GM21526 (cell line): ENCODE data around the gene ABCC11.

Experiments
- ATAC-seq: cut with Tn5 transposase; IDR thresholded peaks from one replicate; pipeline ENCODE4 v1.9.1; 2021; ENCODE audit warnings: moderate library complexity; ENCODE audit not compliant: unreplicated experiment, low FRiP score

The ABCC11 gene

DNA sequence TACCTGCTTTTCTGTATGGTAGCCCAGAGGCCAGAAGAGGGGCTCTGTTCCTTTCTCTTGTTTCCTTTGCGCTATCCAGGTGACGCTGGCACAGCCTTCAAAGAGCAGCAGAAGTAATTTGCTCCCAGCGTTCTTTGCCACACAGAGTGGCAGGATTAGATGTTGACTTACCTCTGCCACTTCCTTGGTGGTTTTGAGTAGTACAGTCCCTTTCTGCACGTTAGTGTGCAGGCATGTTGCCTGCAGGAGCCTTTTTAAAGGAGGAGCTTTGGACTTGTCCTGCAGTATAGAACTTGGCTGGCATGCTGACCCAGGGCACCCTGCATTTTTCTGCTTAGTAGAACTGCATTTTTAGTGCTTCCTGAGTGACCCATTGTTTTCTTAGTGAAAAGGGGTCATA lies at the start of gene ABCC11:
TSS of gene ABCC11 (minus strand) at position 229 of the 400 bp plus-strand sequence. CDS start 15,618 bp downstream, outside the sequence.
- ATAC-seq: no peak

DNA sequence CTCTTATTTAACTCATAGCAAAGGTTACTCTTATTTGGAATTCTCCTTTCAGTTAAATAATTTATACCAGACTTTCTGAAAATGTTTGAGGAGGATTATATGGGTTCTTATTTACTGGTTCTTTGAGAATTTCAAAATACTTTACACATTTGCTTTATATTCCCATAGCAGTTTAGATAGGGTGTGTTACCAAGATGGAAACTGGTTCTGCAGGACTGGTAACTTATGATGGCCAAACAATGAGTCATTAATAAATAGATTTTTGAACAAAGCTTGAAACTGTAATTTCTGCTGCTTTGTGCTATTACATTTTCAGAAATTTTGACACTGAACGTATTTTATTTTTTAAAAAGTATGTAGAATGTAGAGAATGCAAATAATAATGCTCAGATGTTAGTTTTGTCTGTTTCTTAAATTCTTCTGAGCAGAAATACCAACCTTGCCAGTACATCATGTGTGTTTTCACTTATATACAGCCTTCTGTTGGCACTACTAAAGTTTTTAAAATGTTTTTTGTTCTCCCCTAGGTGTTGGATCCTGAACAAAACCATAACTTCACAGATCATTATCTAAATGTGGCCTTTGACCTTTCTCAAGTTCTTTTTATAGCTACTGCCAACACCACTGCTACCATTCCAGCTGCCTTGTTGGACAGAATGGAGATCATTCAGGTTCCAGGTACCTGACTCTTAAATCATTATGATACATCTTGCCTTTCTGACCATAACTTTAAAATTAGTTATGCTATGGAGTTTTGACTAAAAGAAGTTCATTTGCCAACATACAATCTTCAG lies 48.3 kb upstream of the ABCC11 start:
- ATAC-seq: no peak

DNA sequence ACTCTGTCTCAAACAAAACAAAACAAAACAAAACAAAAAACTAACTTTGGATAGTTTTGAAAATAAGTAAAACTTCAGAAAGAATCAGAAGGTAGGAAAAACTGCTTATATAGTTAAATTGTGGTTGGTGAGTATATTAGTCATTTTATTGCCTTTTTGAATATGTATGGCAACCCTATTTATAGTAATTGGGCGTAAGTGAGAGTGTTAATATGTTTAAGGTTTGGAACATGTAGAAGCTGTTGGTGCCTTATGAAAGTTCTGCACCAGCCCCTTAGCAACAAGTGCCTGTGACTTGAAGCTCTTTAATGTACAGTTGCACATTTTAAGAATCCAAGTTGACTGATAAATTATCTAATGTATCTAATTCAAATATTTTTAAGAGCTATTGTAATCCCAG lies 47.4 kb upstream of the ABCC11 start:
- ATAC-seq: no peak

DNA sequence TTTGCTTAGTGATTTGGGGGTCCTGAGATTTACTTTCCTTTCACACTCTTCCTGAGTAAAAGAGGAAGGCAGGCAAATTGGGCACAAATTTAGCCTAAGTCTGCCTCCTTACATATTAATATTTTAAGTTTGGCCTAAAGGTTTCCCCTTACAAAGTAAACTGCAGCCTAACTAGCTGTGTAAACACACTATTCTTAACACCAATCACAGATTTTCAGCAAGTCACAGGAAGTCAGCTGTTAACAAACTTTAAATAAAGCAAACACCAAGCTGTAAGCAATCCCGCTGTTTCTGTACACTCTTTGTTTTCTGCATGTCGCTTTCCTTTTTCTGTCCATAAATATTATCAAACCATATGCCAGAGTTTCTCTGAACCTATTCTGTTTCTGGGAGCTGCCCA lies 45.1 kb upstream of the ABCC11 start:
- no peak for ATAC-seq

DNA sequence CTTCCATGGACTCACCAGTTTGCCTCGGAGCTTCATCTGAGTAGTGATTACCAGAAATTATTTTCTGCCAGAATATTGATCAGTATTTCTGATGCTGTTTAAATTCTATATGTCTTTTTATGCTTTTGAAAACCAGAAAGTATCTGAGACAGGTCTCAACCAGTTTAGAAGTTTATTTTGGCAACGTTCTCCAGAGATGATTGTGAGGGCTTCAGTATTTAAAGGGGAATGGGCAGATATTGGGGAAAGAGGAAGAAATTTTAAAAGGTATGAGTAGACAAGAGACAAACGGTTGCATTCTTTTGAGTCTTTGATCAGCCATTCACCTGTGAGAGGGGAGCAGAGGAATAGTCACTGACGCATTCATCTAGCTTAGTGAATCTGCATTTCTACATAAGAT lies 44.4 kb upstream of the ABCC11 start:
- no peak for ATAC-seq

DNA sequence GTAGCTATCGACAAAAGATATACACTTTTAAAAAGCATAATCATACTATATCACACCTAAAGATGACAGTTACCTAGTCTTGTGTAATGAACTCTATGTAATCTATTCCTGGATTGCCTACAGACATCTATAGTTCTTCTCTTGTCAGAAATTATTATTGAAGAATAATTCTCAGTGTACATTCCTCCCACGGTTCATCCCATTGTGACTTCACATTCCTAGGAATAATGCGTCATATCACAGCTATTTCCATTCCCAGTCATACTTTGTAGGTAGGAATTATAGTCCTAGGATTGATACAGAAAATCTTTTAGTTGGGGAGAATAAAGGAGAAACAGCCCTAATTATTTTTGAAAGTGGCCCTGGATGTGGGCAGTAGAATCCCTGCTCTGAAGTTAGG lies 44.0 kb upstream of the ABCC11 start:
- no peak for ATAC-seq

DNA sequence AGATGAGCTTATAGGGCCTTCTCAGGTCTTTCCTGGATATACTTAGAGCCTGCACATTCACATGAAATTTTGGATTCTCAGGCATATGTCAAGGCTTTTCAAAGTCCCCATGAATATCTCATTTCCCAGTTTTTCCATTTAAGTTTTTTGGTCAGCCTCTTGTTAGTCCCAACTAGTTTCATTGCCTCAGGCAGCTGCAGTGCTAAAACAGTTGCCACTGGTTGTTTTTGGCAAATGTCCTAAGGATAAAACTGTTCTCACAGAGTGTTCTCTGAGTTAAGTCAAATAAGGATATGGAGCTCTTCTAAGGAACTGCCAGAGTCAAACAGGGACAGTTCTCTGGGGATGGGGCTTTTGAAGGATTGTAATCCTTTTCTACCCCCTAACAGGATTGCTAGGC lies 39.9 kb upstream of the ABCC11 start:
- no peak for ATAC-seq

DNA sequence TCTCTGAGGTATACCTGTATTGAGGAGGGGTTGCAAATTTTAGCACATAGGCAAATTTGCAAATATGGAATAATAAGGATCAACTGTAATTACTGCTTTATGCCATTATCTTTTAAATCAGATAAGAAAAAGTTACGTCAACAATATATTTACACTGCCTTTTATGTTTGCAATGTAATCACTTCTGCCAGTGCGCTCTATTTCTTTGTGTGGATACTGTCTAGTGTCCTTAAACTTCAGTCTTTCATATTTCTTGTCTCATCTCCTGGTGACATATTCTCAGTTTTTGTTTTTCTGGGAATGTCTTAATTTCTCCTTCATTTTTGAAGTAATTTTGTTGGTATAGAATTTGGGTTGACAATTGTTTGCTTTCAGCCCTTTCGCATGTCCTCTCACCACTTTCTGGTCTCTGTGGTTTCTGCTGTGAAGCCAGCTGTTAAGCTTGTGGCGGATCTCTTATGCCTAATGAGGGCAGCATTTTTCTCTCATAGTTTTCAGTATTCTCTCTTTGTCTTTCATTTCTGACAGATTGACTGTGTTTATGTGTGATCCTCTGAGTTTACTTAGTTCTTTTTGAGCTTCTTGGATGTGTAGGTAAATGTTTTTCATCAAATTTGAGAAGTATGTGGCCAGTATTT lies 37.6 kb upstream of the ABCC11 start:
- no peak for ATAC-seq

DNA sequence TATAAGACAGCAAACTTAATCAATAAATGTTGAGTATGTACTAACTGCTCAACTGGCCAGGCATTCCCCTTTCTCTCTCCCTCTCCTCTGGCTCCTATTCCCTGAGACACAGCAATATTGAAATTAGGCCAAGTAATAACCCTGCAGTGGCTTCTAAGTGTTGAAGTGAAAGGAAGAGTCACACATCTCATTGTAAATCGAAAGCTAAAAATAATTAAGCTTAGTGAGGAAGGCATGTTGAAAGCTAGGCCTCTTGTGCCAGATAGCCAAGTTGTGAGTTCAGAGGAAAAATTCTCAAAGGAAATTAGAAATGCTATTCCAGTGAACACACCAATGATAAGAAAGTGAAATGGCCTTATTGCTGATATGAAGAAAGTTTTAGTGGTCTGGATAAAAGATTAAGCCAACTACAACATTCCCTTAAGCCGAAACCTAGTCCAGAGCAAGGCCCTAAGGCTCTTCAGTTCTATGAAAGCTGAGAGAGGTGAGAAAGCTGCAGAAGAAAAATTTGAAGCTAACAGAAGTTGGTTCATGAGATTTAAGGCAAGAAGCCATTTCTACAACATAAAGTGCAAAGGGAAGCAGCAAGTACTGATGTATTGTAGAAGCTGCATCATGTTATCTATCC lies 35.4 kb upstream of the ABCC11 start:
- ATAC-seq: no peak

DNA sequence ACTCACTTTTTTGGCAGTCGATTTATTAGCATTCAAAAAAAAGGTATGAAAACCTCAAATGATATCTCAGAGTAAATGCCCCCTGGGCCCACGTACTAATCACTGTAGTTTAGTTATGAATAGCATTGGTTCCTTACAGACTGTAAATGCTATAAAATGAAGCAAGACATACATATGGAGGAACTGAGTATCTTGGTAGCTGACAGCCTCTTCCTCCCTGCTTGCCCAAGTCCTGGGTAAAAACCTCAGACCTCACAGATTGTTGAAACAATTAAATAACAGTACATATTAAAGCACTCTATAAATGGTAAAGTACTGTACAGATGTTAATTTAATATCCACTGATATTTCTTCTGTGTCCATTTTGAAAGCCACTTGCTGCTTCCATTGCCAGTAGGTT lies 33.2 kb upstream of the ABCC11 start:
- ATAC-seq: no peak

DNA sequence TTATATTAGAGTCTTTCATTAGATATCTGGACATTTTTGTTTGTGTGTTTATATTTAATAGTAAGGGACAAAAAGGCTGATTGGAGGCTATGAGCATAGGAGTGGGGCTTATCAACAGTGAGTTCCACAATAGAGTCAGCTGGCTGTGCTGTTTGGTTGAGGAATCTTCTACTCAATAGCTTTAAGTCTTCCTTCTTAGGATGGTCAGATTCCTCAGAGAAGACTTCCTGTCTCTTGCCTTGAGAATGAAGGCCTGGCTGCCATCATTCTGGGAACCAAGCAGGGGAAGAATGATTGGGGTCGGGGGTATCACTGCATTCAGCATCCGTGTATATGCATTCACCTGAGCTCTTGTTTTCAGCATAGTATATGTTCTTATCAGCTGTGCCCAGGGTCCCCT lies 31.9 kb upstream of the ABCC11 start:
- no peak for ATAC-seq

DNA sequence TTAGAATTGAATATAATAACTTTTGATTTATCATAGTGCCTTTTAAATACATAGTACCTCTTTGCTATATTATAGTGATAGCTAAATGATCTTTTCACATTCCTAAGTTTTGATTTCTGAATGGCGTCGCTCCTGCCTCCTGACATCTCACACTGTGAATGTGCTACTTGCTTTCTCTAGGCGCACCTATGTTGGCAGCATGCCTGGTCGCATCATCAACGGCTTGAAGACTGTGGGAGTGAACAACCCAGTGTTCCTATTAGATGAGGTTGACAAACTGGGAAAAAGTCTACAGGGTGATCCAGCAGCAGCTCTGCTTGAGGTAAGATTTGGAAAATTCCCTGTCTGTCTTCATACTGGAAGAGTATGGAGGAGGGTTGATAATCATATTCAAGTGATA lies 29.8 kb upstream of the ABCC11 start:
- no peak for ATAC-seq

DNA sequence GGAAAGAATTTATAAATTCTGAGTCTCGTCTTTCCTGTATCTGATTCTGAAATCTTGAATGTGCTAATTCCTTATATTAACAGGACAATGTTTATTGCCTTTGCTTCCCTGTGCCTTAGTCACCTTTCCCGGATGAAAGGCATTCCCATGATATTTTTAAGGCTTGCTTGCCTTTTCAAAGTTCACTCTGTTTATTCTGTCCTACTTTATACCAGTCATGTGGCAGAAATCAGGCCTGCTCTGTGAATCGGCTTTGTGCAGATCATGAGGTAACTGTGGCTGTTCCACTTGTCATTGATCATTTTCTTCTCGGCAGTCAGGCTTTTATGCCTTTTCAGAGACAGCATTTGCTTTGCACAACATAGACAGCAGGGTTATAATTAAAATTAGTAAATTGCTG lies 28.8 kb upstream of the ABCC11 start:
- no peak for ATAC-seq

DNA sequence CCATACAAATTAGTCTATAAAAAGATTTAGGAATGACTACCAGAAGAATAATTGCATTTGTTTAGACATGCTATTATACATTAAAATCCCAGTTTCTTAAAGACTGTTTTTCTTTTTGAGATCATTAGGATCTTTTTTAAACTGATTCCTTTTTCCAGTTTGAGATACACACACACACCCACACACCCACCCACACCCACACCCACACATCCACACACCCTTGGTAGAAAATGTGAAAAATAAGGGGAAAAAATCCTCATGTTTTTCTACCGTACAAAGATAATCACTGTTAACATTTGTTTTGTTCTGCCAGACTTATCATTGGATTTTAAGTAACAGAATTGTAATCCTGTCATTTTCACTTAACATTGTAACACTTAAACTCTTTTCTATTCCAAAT lies 27.1 kb upstream of the ABCC11 start:
- no peak for ATAC-seq

DNA sequence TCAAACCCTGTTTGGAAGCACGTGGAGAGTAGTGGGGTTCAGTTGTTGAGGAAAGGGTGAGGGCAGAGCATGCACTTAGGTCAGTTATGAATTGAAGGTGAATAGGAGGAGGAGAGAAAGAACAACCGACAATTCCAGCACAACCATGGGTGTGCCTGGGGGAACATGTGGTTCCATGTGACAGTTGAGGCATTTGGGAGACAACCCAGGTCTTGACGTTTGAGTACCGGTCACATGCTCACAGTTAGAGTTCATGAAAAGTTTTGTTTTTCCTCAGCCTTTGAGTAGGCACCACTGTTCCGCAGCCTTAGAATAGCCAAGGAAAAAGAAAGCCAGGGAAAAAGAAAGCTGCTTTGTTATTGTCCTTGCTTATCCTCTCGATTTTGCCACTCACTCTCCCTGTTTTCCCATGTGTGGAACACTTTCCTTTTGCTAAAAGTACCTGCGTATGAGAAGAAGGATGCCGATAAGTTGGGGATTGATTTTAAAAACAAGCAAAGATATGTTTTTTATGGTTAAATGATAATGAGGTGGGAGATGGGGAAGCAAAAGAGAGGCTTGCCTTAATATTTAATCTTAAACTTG lies 25.6 kb upstream of the ABCC11 start:
- ATAC-seq: no peak

DNA sequence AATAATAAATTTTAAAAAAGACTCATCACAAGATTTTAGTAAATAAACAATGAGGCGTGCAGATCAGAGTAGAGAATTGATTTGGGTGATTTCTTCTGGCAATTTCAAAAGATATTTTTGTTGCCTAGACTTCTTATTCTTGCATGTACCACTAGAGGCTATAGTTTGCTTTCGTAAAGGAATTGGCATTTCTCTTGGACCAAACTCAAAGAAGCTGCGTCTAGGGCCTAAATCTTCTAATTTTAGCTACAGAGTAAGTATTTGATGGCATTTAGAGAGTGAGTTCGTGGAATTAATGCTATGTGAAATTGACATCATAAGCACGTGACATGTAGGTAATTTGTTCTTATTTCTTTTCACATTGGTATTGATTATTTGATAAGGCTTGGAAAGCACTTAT lies 24.4 kb upstream of the ABCC11 start:
- no peak for ATAC-seq

DNA sequence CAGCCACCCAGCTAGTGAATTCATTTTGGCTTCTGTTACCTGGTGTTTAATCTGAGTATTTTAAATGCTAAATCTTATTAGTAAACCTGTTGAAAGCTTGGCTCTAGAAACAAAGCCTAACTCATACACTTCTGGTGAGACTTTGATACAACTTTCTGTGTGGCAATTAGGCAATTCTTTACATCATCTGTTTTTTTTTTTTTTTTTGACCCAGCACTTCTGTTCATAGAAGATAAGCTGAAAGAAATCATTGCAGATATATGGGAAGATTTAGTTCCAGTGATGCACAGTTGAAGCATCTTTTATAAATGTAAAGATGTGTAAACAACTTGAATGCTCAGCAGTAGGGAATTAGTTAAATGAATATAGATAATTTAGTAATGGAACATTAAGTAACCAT lies 21.7 kb upstream of the ABCC11 start:
- no peak for ATAC-seq

DNA sequence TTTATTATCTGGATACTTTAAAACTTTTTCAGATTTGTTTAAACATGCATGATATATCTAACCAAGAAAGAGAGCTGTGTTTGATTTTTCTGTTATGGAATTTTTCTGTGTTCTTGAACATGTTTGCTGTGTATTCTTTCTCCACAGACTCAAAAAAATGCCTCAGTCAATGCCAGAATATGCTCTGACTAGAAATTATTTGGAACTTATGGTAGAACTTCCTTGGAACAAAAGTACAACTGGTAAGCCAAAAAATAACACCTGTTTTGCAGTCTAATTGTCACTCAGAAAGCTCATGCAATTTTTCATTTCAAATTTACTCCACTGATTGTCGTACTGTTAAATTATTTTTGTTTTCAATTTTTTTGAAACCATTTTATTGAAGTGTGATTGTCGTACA lies 15.3 kb upstream of the ABCC11 start:
- no peak for ATAC-seq

DNA sequence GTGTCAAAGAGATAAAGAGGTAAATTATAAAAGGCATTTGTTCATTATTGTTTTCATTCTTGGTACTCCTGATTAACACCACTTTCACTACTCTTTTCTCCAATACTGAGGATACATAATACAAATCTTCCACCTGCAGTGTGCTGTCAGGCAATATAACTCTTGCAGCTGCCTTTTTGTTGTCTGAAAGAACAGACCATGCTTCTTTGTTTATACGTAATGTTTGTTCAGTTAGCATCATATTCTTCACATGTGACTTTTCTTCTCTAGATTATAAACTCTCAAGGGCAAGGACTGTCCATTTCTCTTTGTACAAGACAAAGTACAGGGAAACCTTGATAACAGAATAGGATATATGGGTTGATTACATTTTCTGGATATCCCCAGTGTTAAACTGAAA lies 14.2 kb upstream of the ABCC11 start:
- no peak for ATAC-seq

DNA sequence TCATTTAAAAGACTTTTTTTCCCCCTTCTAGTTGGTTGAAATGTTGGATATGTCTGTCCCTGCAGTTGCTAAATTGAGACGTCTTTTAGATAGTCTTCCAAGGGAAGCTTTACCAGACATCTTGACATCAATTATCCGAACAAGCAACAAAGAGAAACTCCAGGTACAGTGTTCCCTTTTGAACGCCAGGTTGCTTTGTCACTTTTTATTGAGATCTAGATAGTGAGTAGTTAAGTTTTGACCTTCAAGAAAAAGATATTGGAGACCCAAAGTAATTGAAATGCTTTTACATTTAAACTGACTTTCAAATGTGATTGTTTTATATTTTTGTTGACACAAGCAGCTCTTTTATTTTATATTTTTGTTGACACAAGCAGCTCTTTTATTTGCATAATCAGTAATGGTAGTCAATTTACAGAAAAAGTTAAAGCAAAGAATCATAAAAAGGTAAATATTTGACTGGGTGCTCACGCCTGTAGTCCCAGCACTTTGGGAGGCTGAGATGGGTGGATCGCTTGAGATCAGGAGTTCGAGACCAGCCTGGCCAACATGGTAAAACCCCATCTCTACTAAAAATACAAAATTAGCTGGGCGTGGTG lies 9.3 kb upstream of the ABCC11 start:
- ATAC-seq: no peak

DNA sequence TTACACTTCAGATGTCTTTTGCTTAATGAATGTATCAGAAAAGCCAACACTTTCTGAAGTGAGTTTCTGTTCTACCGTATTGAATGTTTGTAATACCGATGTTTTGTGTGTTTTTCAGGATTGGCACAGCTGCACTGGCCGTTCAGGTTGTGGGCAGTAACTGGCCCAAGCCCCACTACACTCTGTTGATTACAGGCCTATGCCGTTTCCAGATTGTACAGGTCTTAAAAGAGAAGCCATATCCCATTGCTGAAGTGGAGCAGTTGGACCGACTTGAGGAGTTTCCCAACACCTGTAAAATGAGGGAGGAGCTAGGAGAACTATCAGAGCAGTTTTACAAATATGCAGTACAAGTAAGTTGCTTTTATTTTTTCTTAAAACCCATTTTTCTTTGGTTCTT lies 4.7 kb upstream of the ABCC11 start:
- ATAC-seq: no peak
